ENCODE data around the gene NENF.

DNA sequence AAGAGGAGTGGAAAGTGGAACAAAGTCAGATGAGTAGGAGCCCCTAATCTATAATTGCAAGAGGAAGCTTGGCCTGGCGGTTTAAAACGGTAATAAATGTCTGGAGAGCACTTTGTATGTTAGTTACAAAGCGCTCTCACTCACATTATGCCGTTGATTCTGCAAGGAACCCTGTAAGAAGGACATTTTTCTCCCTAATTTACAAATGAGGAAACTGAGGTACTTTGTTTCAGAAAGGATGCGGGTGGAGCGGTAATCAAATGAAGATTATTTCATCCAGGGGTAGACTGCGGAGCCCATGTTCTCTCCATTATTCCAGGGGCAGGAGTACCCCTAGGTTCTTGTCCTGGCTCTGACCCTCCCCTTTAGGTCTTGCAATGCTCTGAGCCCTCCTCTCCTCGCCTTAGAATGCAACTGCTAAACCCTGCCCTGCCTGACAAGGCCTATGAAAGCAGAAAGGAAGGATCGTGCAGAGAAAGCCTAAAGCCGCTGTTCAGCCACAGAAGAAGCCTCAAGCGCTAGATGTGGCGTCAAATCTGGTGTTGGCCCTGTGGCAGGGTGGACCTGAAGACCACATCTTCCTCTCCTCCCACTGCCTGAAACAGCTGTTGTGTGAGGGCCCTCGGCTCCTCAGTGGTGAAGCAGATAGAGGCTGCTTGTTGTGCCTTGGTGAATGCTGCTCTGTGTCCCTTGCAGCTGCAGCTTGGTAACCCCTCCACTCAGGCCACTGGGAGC is 17.4 kb upstream of the NENF start:
- TF ChIP-seq, protein P1, sequence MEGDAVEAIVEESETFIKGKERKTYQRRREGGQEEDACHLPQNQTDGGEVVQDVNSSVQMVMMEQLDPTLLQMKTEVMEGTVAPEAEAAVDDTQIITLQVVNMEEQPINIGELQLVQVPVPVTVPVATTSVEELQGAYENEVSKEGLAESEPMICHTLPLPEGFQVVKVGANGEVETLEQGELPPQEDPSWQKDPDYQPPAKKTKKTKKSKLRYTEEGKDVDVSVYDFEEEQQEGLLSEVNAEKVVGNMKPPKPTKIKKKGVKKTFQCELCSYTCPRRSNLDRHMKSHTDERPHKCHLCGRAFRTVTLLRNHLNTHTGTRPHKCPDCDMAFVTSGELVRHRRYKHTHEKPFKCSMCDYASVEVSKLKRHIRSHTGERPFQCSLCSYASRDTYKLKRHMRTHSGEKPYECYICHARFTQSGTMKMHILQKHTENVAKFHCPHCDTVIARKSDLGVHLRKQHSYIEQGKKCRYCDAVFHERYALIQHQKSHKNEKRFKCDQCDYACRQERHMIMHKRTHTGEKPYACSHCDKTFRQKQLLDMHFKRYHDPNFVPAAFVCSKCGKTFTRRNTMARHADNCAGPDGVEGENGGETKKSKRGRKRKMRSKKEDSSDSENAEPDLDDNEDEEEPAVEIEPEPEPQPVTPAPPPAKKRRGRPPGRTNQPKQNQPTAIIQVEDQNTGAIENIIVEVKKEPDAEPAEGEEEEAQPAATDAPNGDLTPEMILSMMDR (conservative IDR thresholded peaks at IDR 0.05; ENCODE audit: low read depth, low read length) = no peak
- no peak for TF ChIP-seq EZH2 (IDR thresholded peaks at IDR 0.05; ENCODE audit: borderline replicate concordance, low read depth, low read length, poor library complexity, severe bottlenecking)
